IPS-NIHi7 (cell line): ENCODE data around the gene SMYD3.
A peak's percentile ranks its signal among the peaks of the same experiment; 100 is the strongest.

Experiments used
- DNase-seq: peaks from one replicate; pipeline ENCODE4 v3.0.0; 2012; ENCODE audit warnings: mixed read lengths; ENCODE audit errors: extremely low spot score

The SMYD3 gene

DNA sequence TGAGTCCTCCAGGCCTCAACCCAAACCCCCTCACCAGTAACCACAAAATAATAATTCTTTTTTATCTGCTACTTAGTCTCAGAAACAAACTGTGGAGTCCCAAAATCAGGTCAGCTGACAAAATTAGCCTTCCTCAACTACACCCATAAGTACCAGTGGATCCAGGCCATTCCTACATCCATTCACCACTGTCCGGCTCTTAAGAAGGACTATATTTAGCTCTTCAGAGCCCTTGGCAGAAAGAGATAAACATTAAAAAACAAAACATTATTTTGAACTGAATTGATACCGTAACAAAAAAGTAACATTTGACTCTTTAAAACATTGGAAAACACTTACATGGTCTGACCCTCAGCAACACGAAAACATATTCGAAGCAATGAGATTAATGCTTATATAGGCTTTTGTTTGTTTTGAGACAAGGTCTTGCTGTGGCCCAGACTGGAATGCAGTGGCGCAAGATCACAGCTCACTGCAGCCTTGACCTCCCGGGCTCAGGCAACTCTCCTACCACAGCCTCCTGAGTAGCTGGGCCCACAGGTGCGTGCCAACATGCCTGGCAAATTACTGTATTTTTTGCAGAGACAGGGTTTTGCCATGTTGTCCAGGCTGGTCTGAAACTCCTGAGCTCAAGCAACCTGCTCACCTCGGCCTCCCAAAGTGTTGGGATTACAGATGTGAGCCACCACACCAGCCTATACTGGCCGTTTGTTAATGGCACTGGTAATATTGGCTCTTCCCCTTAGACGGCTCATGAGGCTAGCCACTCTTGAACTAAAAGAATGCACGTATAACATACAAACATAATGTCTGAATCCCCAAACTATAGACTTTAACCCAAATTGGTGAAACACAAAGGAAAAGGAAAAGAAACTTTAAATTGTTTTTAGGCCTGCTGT is 330.7 kb downstream of the SMYD3 start:
- DNase-seq: no peak

DNA sequence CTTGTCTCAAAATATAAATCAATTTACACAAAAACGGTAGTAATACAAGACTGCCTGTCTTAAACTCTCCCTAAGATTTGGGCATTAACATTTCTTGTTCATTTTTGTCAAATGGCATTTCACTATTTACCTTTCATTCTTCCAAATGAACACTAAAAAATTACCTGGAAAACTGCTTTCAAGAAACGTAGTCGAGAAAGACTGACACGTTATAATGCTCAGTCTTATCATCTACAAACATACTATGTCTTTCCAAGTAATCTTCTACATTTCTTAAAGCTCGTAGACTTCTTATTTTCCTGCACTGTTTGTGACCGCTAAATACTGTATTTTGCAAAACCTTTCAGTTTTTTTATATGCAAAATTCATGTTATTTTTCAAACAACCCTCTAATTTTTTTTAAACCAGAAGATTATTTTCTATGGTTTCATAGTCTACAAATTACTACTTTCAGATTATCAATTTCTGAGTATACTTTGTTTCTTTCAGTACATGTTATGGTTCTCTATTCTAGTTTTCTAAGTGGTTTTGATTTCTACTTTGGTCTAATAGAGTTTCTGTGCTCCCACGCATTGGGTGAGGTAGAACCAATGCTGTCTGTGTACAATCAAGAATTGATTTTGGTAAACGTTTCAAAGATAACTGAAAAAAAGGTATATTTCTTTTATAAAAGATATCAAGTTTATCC is 336.4 kb downstream of the SMYD3 start:
- DNase-seq: no peak

DNA sequence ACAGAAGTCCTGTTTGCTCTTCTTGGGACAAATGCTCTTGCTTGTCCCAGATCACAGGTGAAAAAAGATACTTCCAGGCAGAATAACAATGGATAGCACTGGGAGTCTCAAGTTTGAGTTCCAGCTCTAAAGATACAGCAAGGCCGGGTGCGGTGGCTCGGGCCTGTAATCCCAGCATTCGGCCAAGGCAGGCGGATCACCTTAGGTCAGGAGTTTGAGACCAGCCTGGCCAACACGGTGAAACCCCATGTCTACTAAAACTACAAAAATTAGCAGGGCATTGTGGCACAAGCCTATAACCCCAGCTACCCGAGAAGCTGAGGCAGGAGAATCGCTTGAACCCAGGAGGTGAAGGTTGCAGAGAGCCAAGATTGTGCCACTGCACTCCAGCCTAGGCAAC is 337.6 kb downstream of the SMYD3 start:
- DNase-seq: no peak

DNA sequence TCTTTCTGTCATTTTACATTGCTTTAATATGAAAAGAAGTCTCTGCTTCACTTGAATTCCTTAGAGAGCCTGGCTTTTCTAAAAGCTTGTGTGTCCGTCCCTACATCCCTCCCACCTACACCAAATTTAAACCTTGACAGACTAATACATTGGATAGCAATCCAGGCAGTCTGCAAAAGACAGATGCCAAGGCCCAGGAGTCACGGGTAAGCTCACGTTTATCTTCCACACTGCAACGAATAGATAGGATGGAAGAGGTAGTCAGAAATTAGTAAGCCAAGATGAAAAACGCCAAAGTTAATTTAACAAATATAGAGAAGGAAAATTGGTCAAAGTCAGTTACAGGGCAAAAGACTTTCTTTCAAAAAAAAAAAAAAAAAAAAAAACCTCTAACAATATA is 338.1 kb downstream of the SMYD3 start:
- no peak for DNase-seq

DNA sequence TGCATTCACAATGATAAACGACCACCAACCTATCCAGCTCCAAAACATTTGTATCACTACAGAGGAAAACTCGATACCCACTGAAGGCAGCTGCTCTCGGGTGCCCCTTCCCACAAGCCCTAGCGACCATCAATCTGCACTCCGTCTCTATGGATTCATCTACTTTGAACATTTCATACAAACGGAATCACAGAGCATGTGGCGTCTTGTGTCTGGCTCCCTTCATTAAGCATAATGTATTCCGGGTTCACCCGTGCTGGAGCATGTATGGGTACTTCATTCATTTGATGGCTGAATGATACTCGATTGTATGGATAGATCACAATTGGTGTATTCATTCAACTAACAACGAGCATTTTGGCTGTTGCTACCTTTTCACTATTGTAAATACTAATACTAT is 340.2 kb downstream of the SMYD3 start:
- no peak for DNase-seq

DNA sequence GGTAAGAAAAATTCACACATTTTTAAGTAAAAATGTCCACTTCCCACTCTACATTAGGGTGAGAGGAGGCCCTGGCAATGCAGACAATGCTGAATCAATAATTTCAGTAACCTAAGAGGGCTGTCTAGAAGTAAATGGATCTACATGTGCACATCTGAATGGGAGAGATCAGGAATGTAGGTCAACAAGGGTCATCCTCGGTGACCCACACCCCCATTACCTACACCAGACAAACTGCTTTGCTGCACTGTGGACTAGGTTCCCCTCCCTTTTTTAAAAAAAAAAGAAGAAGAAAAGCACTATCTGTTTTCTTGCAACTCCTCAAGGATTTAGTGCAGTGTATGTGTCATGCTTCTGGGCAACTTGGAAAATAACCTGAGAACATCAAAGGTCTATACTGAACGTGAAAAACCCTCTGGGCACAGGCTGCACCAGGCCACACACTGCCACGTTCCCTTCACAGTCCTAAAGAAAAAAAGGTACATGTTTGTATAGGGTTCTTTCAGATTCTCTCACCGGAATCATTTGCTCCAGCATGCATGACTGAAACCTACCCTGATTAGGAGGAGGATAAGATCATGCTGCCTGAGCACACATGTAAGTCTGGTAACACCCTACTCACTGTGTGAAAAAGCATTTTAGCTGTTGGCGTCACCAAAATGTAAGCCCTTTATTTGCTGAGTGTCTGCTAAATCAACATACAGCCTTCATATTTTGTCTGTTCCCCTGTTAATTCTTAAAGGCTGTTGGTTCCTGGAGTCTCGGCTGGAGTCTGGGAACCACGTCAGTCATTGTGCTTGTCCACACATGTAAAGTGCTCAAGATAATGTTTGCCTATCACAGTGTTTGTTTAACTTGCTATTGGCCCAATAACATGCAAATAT is 341.0 kb downstream of the SMYD3 start:
- DNase-seq: no peak

DNA sequence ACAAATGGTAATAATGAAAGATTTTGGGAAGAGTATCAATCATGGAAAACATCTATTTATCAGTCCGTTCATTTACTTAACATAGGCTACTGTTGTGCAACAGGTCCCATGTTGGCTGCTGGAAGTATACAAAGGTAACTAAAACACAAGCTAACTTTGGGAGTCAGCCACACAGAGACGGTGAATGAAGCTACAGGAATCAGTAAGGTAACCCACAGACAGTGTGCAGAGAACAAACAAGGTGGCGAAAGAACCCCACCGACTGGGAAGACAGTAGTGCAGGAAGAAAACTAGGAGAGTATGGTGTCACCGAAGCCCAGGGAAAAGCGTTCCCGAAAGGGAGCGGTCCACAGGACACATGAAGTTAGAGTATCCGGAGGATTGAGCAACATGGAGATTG is 342.3 kb downstream of the SMYD3 start:
- no peak for DNase-seq

DNA sequence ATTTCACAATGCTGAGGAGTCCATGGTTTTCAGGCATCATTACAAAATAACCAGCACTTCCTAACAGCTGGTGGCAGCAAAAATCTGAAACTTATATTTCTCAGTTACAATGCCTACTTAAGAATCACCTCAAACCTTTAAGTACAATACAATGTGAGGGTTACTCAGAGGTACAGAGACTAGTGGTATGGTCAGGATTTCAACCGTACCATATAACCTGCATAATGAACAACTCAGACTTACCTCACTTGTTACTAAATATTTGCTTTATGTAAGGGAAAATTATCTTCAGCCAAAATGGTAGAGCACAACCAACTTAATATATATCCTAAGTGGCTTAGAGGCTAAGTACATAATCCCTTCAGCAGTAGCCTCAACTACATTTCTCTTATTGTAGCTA is 344.5 kb downstream of the SMYD3 start:
- DNase-seq: no peak

DNA sequence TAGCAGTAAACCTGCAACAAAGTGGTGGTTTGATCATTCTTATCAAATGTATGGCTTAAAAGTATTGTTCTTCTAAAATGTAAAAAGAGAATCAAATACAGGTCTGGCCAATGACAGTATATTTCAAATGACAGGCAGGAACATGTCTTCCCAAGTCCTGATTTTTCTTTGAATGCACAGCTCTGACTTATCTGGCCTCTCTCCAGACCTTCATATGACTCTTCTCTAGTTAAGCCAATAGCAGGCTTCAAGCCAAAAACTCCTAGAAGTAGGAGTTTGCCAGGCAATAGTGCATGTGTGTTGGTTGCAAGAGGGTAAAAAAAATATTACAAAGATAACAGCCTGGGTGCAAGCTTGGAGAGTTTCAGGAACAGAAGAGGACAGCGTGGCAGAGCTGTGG is 345.5 kb downstream of the SMYD3 start:
- DNase-seq: no peak

DNA sequence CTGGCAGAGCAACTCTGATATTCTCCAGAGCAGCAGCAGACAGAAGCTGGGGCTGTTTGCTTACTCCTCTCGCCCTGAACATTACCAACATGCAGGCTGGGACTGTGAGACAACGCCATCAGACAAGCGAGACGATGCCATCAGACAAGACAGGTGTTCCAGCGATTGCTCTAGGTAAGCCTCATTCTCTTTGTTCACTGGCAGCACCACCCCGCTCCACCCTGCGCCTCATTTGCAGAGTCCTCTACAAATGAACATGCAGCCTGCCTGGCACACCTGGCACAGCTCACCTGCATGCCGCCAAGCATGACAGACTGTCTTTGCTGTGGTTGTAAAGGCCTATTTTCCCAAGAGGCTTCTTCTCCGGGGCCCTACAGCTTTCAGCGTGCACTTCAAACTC is 346.2 kb downstream of the SMYD3 start:
- no peak for DNase-seq

DNA sequence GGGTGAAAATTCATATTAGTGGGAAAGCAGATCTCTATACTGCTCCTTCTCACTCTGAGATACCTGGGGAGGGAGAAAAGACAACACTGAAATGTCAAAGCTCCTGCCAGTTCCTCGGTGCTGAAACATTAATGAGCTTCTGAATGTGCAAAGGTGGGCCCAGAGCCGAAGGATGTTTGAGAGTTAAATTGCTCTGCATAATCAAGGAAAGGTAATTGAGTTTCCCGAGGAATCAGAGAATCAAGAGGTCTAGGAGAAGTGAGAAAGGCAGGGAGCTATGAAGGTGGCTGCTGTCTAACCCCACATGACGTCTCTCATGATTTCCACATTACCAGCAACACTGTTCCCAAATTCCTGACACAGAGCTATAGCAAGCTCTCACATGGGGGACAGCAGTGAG is 346.7 kb downstream of the SMYD3 start:
- DNase-seq: no peak

DNA sequence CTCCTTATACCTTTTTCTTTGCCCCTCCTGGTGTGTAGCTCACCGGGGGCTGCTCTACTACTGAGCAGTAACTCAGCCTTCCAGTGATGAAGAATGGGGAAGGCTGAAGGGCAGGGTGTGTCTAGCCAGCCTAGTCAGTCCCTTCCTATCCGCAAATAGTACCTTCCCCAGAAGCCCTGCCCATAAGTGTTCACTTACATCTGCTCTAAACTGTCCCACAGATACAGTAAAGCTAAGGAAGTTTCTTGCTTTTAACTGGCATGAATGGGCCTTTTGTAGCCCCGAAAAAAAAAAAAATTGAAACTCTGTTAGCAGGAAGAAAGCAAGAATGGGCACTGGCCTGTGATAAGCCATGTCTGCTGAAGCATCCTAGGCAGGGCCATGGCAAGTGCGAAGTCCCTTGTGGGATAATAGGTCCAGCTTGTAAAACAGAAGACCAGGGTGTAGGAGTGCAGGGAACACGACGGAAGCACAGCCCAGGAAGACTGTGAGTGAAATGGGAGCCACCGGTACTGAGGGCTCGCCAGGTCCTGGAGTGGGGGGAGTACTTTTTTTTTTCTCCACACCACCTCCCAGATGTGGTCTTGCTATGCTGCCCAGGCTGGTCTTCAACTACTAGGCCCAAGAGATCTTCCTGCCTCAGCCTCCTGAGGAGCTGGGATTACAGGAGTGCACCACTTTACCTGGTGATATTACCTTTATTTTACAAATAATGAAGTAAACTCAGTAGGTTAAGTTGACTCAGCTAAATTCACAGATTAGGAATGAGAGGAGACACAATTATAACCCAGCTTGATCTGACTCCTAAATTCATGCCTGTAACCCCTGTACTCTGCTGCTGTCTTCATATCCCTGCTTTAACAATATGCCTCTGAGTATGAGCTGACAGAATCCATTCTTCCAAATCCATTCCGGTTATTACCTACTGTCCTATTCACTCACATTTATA is 347.5 kb downstream of the SMYD3 start:
- DNase-seq: no peak

DNA sequence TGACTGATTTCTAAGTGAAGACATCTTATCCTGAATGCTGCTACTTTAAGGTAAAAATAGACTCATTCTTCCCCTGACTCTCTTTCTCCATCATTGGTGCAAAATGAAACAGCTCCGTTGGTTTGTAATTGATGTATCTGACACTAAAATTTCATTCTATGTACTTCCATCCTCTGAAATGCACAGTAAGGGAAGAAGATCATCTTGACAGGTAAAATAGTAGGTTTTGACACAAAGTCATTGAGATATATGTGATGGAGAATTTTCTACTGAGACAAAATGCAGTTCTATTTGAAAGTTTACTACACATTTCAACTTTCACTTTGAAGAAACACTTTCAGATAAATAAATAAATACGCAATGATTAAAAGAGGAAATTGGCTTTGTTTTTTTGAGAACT is 348.9 kb downstream of the SMYD3 start:
- DNase-seq: no peak

DNA sequence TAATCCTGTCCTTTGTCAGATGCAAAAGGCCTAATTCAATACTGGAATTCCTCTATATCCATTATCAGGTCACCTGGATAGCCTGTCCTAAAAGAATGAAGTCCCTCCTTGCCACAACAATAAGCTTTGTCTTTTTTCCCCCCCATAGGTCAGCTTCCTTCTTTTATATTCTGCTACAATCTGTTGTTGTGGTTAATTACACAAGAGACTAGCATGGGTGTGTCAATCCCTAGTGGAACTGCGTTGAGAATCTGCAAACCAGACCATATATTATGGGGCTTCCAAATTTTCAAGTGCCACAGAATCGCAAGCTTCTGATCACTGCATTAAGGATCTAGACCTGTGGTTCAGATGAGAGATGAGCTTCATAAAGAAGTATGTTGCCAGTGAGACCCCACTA is 349.6 kb downstream of the SMYD3 start:
- no peak for DNase-seq

DNA sequence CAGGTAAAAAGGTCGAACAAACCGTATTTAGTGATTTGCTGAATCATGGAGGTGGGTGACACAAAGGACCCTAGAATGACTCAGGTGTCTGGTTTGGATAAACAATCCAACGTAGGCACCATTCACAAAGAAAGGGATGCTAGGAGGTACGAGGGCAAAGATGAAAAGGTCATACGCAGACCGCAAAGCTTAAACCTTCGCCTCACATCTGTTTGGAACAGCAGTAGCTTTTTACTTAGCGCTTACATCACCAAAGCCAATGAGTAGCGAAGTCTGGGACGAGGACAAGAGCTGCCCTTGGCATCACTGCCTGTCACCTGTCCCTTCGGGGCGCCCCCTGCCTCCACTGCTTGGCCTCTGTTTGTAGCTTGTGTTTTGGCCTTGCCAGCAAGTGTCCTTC is 350.2 kb downstream of the SMYD3 start:
- no peak for DNase-seq

DNA sequence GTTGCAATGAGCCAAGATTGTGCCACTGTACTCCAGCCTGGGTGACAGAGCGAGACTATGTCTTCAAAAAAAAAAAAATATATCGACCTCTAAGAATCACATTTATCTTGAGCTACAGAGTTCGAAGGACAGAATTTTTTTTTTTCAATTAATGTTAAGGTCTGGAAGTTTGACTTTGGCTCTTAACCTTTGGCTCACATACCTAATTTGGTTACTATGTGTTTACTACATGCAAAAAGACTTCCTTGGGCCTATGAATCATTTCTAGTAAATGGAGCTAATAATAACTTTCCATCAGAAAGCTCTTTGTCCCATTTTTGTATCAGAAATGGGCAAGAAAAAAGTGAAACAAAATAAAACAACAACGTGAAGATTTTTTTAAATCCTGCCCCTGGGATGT is 351.2 kb downstream of the SMYD3 start:
- DNase-seq: no peak

DNA sequence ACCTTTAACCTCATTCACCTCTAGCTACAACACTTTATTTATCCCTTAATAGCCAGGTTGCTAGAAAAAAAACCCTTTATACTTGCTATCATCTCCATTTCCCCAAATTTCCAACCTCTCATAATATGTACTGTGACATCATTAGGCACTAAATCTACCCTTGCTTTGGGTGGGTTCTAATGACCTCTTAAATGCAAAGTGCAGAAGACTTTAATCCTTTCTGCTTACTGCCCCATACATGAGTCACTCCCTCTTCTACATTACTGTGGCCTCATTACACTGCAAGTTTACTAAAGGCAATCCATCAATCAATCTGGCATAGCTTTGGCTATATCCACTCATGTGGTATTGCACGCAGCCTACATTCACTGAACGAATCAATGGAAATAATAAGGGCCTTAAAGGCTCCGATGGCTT is 353.3 kb downstream of the SMYD3 start:
- no peak for DNase-seq

DNA sequence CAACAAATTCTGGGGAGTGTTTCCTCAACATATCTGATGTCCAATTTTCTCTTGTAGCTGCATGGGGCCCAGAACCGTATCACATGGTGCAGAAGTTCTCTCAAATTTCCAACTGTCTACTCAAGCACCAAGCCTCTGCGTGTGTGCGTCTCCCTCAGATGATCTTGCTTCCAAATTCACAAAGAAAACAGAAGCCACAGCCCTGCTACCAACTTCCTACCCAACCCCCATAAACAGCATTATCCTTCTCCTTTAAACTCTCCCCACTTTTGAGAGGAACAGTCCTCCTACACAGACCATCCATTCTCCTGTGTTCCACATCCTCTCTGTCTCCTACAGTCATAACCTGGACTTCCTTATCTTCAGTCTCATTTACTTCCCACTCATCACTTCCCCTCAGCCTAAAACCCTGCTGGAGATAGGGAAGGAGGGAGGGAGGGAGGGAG is 354.1 kb downstream of the SMYD3 start:
- DNase-seq: no peak

DNA sequence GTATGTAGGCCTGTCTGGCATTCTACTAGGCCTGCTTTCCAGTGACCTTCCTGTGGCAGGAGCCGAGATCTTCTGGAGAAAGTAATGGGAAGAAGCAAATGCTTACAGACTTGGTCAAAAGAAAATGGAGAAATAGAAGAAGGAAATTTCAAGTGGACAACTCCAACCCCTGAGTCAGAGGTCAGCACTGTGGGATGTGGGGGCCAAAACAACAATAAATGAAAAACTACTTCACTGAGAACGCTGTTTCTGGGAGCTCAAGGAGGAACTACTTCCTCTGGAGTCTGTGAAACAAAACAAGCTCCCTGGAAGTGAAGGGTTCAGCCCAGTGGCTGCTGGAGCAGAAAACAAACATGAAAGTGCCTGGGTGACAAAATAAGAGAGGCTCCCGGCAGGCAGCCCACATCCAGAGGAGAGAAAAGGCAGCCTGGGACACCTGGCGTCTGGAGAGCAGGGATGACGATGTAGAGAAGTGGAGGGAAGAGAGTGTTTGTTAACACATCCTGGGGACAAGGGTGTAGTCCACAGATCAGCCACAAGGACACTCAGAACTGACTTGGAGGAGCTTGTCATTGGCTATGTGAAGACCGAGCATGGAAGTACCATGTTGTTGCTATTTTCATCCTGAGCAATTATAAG is 355.2 kb downstream of the SMYD3 start:
- peak; percentile 50 for DNase-seq

DNA sequence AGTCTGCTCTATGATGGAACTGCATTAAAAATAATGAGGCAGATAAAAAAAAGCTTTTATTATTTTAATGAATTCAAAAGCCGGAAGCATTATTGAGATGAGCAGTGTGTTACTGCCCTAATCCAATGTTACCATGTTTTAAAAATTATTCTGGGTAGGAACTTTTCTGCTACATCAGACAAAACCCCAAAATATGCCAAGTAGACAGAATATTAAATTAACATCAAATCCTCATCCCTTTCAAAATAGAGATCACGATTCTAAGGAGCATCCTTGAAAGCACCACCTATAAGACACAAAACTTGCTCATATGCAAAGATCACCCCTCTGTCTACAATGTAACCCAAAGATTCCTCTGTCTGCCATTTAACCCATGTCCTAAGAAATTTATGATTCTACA is 357.5 kb downstream of the SMYD3 start:
- no peak for DNase-seq
